Bronchial epithelial cell (primary cell): ENCODE data around the gene XIRP2. TPM values are rescaled to one million over a fixed set of nuclear protein-coding genes. Genes with fewer than 3 reads are reported as not detected.

ENCODE experiments used
- DNase-seq: peaks from one replicate; pipeline ENCODE4 v3.0.0-alpha.2; 2010; ENCODE audit warnings: low read depth
- FAIRE-seq: peaks from 2 replicates; lab custom pipeline; 2011; peaks lifted over from hg19 to GRCh38; lab: Jason Lieb, UNC
- H3K27me3 ChIP-seq: 2 replicates; pipeline ENCODE4 v1.5.1; 2011; ENCODE audit warnings: low read length; ENCODE audit not compliant: control insufficient read depth, insufficient read depth
- H3K36me3 ChIP-seq: 2 replicates; pipeline ENCODE4 v1.5.1; 2011; ENCODE audit warnings: low read length; ENCODE audit not compliant: control insufficient read depth, insufficient read depth
- H3K4me3 ChIP-seq: 2 replicates; pipeline ENCODE4 v1.5.1; 2011; ENCODE audit warnings: mild to moderate bottlenecking, low read depth, low read length, control low read depth
- total RNA-seq: library from RNA; depleted of rRNA; stranded (reverse); fragments of >200 nt; gene quantifications from 2 replicates; pipeline ENCODE4 v1.2.1, GENCODE V29; 2014
- TF ChIP-seq, protein P1 (sequence below): IDR thresholded peaks from 2 replicates; pipeline ENCODE4 v1.5.1; 2011; ENCODE audit warnings: mild to moderate bottlenecking, moderate library complexity, low read length, control low read depth, inconsistent platforms; ENCODE audit not compliant: insufficient read depth, severe bottlenecking

Gene XIRP2
- total RNA-seq, 1 donor from 2014 or later: not detected

DNA sequence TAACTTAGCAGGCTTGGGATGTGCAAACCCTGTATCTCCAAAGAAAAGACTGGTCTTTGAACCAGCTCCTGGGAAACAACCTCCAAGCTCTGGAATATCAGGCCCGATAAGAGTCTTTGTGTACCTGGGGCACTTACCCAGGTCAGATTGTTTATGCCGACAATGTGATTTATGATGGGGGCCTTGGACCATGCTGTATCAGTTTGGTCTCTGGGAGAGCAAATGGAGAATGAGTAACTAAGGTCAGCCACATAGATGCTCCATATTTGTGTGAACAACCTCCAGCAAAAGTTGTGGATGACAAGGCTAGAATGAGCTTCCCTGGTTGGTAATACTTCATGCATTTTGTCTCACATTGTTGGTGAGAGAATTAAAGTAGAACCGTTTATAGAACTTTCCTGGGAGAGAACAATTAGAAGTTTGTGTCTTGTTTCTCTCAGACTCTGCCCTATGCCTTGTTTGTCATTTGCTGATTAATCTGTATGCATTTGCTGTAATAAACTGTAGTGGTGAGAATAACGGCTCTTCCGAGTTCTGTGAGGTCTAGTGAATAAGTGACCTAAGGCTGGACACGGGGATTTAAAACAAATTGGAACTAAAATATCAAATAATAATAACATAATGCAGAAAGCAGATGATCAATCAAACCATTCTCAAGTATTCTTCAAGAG lies 259.1 kb downstream of the XIRP2 start:
- no peak for FAIRE-seq
- TF ChIP-seq, protein P1, sequence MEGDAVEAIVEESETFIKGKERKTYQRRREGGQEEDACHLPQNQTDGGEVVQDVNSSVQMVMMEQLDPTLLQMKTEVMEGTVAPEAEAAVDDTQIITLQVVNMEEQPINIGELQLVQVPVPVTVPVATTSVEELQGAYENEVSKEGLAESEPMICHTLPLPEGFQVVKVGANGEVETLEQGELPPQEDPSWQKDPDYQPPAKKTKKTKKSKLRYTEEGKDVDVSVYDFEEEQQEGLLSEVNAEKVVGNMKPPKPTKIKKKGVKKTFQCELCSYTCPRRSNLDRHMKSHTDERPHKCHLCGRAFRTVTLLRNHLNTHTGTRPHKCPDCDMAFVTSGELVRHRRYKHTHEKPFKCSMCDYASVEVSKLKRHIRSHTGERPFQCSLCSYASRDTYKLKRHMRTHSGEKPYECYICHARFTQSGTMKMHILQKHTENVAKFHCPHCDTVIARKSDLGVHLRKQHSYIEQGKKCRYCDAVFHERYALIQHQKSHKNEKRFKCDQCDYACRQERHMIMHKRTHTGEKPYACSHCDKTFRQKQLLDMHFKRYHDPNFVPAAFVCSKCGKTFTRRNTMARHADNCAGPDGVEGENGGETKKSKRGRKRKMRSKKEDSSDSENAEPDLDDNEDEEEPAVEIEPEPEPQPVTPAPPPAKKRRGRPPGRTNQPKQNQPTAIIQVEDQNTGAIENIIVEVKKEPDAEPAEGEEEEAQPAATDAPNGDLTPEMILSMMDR: no peak

DNA sequence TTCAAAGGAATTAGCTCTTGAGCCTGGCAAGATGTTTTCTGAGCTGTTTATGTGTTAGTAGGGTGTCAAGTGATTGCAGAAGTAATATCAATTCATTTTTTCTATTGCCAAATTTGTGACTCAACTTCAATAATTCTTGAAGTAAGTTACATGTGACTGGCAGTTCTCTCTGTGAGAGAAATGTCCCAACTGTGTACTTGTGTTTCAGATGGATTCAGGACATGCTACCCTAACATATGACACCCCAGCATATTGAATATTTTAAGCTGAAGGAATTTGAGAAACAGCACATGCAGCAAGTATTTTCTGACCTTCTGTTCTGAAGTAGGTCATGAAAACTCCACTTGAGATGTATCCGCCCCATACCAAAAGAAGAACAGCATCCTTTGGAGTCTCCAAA lies 263.6 kb downstream of the XIRP2 start:
- no peaks in the 10 kb centered on the region for H3K36me3 ChIP-seq
- no peaks in the 10 kb centered on the region for H3K27me3 ChIP-seq
- no peak for FAIRE-seq
- no peak for DNase-seq
- no peak overlapping the region for H3K4me3 ChIP-seq
- TF ChIP-seq, protein P1: no peak

More for the DNA sequence above, 259.1 kb downstream of the XIRP2 start:
- Histone ChIP-seq H3K36me3 (no peaks in the 10 kb centered on the region), H3K27me3 (no peaks in the 10 kb centered on the region), H3K4me3 (no peak overlapping the region)
- no peak for DNase-seq

DNA sequence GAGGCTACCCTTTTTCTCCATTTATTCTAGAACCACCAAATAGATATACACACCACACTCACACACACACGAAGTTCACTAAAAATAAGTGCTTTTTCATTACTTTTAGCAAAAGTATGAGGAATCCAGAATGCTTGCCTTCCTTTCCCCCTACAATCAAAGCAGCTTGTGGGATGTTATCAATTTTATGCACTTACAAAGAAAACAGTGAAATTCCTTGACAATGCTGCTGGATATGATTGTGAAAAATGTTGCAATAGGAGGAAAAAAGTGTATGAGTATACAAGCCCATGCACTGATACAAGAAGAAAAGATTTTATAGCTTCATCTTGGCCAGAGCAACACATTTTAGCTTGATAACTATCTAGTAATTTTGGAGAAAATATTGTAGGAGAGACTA lies 269.2 kb downstream of the XIRP2 start:
- TF ChIP-seq, protein P1: no peak
- Histone ChIP-seq H3K4me3 (no peak overlapping the region), H3K27me3 (no peaks in the 10 kb centered on the region), H3K36me3 (no peaks in the 10 kb centered on the region)
- FAIRE-seq (no peak), DNase-seq (no peak)

DNA sequence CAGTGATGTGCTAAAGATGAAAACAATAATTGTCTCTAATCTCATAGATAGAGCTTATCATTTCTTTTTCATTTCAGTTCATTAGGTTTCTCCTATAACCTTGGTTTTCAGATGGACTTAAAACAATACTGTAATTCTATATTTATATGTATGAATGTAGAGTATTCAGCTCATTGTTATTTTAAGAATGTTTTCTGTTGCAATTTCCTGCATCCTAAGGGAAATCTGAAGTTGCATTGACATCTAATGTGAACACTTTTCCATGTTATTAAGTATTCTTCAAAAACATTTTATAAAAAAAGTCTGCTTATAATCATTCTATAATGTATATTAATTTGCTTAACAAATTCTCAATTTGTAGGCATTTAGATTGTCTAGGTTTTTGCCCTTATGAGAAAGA lies 288.9 kb downstream of the XIRP2 start:
- FAIRE-seq: no peak
- peak; percentile 48 for DNase-seq
- Histone ChIP-seq H3K4me3 (no peak overlapping the region), H3K36me3 (no peaks in the 10 kb centered on the region), H3K27me3 (no peaks in the 10 kb centered on the region)
- TF ChIP-seq, protein P1: no peak

DNA sequence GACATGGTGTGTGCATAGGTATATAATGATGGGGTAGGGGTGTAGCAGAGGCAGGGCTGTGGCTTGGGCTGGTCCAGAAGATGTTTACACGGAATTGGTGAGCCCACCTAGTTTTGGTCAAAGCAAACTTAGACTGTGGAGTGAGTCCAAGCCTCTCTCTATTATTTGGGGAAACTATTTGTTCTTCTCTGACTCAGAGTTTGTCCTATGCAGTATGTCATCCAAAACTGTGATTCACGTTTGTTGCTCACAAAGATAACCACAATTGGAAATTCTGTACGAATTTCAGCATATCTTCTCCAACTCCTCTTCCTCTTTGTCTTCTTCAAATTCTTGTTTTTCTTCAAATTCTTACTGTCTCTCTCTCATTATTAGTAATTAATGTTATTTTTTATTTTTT lies 292.9 kb downstream of the XIRP2 start:
- Histone ChIP-seq H3K36me3 (no peaks in the 10 kb centered on the region), H3K4me3 (no peak overlapping the region), H3K27me3 (no peaks in the 10 kb centered on the region)
- peak; percentile 92 for DNase-seq
- TF ChIP-seq, protein P1: no peak
- FAIRE-seq: peak; percentile 64

DNA sequence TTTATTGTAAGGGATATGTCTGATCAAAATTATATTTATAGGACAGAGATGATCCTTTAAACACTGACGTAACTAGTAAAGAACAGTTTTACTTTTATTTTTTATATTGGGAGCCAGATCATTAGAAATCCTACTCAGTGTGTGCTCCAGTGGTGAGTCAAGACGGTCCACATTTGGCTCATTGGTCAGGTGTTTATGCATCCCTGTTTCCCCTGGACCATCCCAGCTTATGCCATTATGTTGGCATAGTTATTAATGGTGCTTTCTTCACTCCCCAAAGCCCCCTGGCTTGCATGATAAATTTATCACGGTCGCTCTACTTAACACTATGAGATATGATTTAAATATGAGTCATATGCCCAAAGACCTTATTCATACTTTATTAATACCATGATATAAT lies 293.4 kb downstream of the XIRP2 start:
- Histone ChIP-seq H3K4me3 (no peak overlapping the region), H3K36me3 (no peaks in the 10 kb centered on the region), H3K27me3 (no peaks in the 10 kb centered on the region)
- TF ChIP-seq, protein P1: no peak
- DNase-seq (peak; percentile 67), FAIRE-seq (no peak)
